ENCODE results near the gene MAS1. TPM values are rescaled to one million over a fixed set of nuclear protein-coding genes. Genes with fewer than 3 reads are reported as not detected.

Gene MAS1
- total RNA-seq, 4 donors from 2014 or later = not detected

DNA sequence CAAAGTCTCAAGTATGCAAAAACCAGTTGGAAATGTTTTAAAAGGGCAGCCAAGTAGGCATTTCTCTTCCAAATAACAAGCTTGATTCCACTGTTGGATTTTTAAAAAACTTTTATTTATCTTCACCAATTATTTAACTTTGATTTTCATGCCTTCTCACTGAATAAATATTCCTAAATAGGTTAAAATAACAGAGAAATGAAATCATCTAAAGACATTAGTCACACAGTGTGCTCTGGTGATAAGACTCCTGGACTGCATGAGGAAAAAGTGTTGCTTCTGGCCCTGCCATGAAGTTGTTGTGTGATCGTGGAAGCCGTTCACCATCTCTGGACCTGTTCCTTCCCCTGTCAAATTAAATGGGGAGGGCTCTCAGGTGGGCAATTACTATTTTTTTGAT is 44.3 kb downstream of the MAS1 start:
- no peaks in the 10 kb centered on the region for H3K4me1 ChIP-seq
- WGBS = 83% methylated on average over 2 of the region's 2 CpGs
- no peak overlapping the region for H3K27ac ChIP-seq
- no peaks in the 10 kb centered on the region for H3K9me3 ChIP-seq
- H3K4me3 ChIP-seq = no peak overlapping the region
- no peaks in the 10 kb centered on the region for H3K36me3 ChIP-seq
- no peak for DNase-seq (ENCODE audit: low spot score in 2 of 2)
- H3K27me3 ChIP-seq = no peaks in the 10 kb centered on the region
- TF ChIP-seq POLR2A (IDR thresholded peaks at IDR 0.05) (no peak), EP300 (IDR thresholded peaks at IDR 0.05) (no peak), POLR2AphosphoS5 (IDR thresholded peaks at IDR 0.05) (no peak)
- TF ChIP-seq, protein P1, sequence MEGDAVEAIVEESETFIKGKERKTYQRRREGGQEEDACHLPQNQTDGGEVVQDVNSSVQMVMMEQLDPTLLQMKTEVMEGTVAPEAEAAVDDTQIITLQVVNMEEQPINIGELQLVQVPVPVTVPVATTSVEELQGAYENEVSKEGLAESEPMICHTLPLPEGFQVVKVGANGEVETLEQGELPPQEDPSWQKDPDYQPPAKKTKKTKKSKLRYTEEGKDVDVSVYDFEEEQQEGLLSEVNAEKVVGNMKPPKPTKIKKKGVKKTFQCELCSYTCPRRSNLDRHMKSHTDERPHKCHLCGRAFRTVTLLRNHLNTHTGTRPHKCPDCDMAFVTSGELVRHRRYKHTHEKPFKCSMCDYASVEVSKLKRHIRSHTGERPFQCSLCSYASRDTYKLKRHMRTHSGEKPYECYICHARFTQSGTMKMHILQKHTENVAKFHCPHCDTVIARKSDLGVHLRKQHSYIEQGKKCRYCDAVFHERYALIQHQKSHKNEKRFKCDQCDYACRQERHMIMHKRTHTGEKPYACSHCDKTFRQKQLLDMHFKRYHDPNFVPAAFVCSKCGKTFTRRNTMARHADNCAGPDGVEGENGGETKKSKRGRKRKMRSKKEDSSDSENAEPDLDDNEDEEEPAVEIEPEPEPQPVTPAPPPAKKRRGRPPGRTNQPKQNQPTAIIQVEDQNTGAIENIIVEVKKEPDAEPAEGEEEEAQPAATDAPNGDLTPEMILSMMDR (IDR thresholded peaks at IDR 0.05) = no peak

DNA sequence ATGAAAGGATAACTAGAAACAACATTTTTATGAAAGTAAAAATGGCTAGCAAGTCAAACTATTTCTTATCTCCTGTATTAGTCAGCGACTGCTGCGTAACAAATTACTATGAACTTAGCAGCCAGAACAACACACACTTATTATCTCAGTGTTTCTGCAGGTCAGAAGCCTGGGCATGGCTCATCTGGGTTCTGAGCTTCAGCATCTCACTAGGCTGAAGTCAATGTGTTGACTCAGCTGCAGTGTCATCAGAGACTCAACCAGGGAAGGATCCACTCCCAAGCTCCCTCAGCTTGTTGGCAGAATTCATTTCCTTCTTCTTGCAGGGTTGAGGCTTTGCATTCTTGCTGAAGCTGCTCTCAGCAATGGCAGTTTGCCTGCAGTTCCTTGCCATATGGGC is 44.8 kb downstream of the MAS1 start:
- H3K9me3 ChIP-seq = no peaks in the 10 kb centered on the region
- TF ChIP-seq, protein P1 (IDR thresholded peaks at IDR 0.05) = no peak
- TF ChIP-seq EP300 (IDR thresholded peaks at IDR 0.05) (no peak), POLR2A (IDR thresholded peaks at IDR 0.05) (no peak), POLR2AphosphoS5 (IDR thresholded peaks at IDR 0.05) (no peak)
- H3K4me1 ChIP-seq = no peaks in the 10 kb centered on the region
- no peak overlapping the region for H3K4me3 ChIP-seq
- H3K27me3 ChIP-seq = no peaks in the 10 kb centered on the region
- WGBS = 97% methylated on average over 2 of the region's 2 CpGs
- no peak overlapping the region for H3K27ac ChIP-seq
- no peak for DNase-seq (ENCODE audit: low spot score in 2 of 2)
- no peaks in the 10 kb centered on the region for H3K36me3 ChIP-seq

GRCh38 chr6:159939591-159940016 is 48.8 kb downstream of the MAS1 start:
- Histone ChIP-seq H3K36me3 (no peaks in the 10 kb centered on the region), H3K27ac (no peak overlapping the region), H3K9me3 (peaks cover 6% of the 10 kb centered on the region), H3K4me1 (no peaks in the 10 kb centered on the region), H3K27me3 (no peaks in the 10 kb centered on the region), H3K4me3 (no peak overlapping the region)
- no peak for DNase-seq (ENCODE audit: low spot score in 2 of 2)
- TF ChIP-seq, protein P1 (IDR thresholded peaks at IDR 0.05) = no peak
- TF ChIP-seq POLR2AphosphoS5 (IDR thresholded peaks at IDR 0.05) (no peak), EP300 (IDR thresholded peaks at IDR 0.05) (no peak), POLR2A (IDR thresholded peaks at IDR 0.05) (no peak)
- WGBS = 94% methylated on average over 6 of the region's 6 CpGs

Other genes starting within 250 kb of the MAS1 start
- gene SOD2, start 197.7 kb upstream of the MAS1 start, total RNA-seq = 100 to 1,000 TPM; 159 to 173 (median 167) TPM
- 100 to 1,000 TPM in 1 of 4 donors, 10 to 100 TPM in 3; 68.7 to 103 (median 85.3) TPM for gene WTAP, start 163.5 kb upstream of the MAS1 start, total RNA-seq
- 10 to 100 TPM in 3 of 4 donors, 1 to 10 TPM in 1; 7.2 to 23.1 (median 15.6) TPM for gene ACAT2, start 128.9 kb upstream of the MAS1 start, total RNA-seq
- gene TCP1, start 101.4 kb upstream of the MAS1 start, total RNA-seq = 100 to 1,000 TPM; 133 to 150 (median 139) TPM
- gene MRPL18, start 100.5 kb upstream of the MAS1 start, total RNA-seq = 10 to 100 TPM; 53.9 to 79.2 (median 55.9) TPM
- gene PNLDC1, start 90.7 kb upstream of the MAS1 start, total RNA-seq = 1 to 10 TPM; 1.1 to 4.4 (median 2.9) TPM
- gene IGF2R, start 78.1 kb downstream of the MAS1 start, total RNA-seq = 100 to 1,000 TPM in 1 of 4 donors, 10 to 100 TPM in 3; 58.2 to 137 (median 90.6) TPM
- 1 to 10 TPM in 2 of 4 donors, under 1 TPM in 1, not detected in 1; 0.26 to 3.9 (median 3.3) TPM for gene SLC22A1, start 230.8 kb downstream of the MAS1 start, total RNA-seq